Endothelial cell of umbilical vein (primary cell): ENCODE measurements around the gene SCAMP1. TPM values are rescaled to one million over a fixed set of nuclear protein-coding genes. Genes with fewer than 3 reads are reported as not detected.

ENCODE experiments used
- BruUV-seq: library from RNA; stranded (reverse); fragments of 400-500 nt; replicated peaks from 2 replicates; lab custom pipeline; 2021; lab: Mats Ljungman, UMichigan
- CTCF ChIA-PET: fragments of 300-600, 350-600 bp; sonication (Branson Sonifier 250); formaldehyde crosslinking; loops from one replicate; lab custom pipeline; 2021; ENCODE audit warnings: antibody characterized with exemption, inconsistent platforms; lab: Charles Lee
- POLR2A ChIA-PET: fragments of 300-600, 350-600 bp; sonication (Branson Sonifier 250); formaldehyde crosslinking; loops from one replicate; lab custom pipeline; 2021; ENCODE audit warnings: antibody characterized with exemption, inconsistent platforms; lab: Charles Lee
- DNase-seq: peaks from one replicate; pipeline ENCODE4 v3.0.0-alpha.2; 2011; ENCODE audit warnings: low read depth, low spot score
- FAIRE-seq: peaks from 2 replicates; lab custom pipeline; 2011; peaks lifted over from hg19 to GRCh38; lab: Jason Lieb, UNC
- H2AFZ ChIP-seq: 2 replicates; pipeline ENCODE4 v1.6.0; 2012; ENCODE audit warnings: low read depth, low read length, control low read depth, inconsistent platforms
- H3K27ac ChIP-seq: 2 replicates; pipeline ENCODE4 v1.5.1; 2011; ENCODE audit warnings: low read depth, mild to moderate bottlenecking, control low read depth, low read length, moderate library complexity; ENCODE audit not compliant: insufficient read depth
- H3K27me3 ChIP-seq, 2 experiments: 2 replicates each; pipeline versions ENCODE4 v1.6.0 to v1.6.1; 2011; ENCODE audit warnings: low read length in 2 of 2, mixed read lengths in 1 of 2; ENCODE audit not compliant: control insufficient read depth in 2 of 2, insufficient read depth in 2 of 2
- H3K36me3 ChIP-seq, 2 experiments: 2 replicates in 1 of 2; 3 replicates in 1 of 2; pipeline ENCODE4 v1.5.1; 2011; ENCODE audit warnings: low read length in 2 of 2, mild to moderate bottlenecking in 1 of 2, moderate library complexity in 1 of 2; ENCODE audit not compliant: control insufficient read depth in 2 of 2, insufficient read depth in 2 of 2; ENCODE audit errors: extremely low read depth in 1 of 2
- H3K4me1 ChIP-seq: 3 replicates; pipeline ENCODE4 v1.5.1; 2011; ENCODE audit warnings: mild to moderate bottlenecking, low read length; ENCODE audit not compliant: control insufficient read depth, insufficient read depth; ENCODE audit errors: extremely low read depth
- H3K4me2 ChIP-seq: 2 replicates; pipeline ENCODE4 v1.6.1; 2011; ENCODE audit warnings: low read length, control low read depth, mixed read lengths; ENCODE audit not compliant: insufficient read depth
- H3K4me3 ChIP-seq, 3 experiments: fragments of 200-600 bp in 1 of 3; sonication (generic), shearing (Covaris generic) in 1 of 3; replicated peaks in 1 of 3; 2 replicates each; pipeline ENCODE4 v1.5.1; 2011 to 2016; ENCODE audit warnings: control low read depth in 3 of 3, low read length in 3 of 3, mild to moderate bottlenecking in 2 of 3, inconsistent platforms in 1 of 3, low read depth in 1 of 3, moderate library complexity in 1 of 3; ENCODE audit not compliant: insufficient read depth in 1 of 3
- H3K79me2 ChIP-seq: 2 replicates; pipeline ENCODE4 v1.6.0; 2012; ENCODE audit warnings: low read length, inconsistent platforms; ENCODE audit not compliant: control insufficient read depth, insufficient read depth
- H3K9ac ChIP-seq: replicated peaks from 2 replicates; pipeline ENCODE3; 2011; ENCODE audit warnings: low read length, control low read depth; ENCODE audit not compliant: insufficient read depth; ENCODE audit errors: extremely low read depth
- H3K9me1 ChIP-seq: replicated peaks from 3 replicates; pipeline ENCODE4 v1.6.0; 2011; ENCODE audit warnings: mild to moderate bottlenecking, low read length; ENCODE audit not compliant: control insufficient read depth, insufficient read depth; ENCODE audit errors: extremely low read depth
- H3K9me3 ChIP-seq: replicated peaks from 2 replicates; pipeline ENCODE4 v1.5.1; 2012; ENCODE audit warnings: low read length, inconsistent platforms; ENCODE audit not compliant: control insufficient read depth, insufficient read depth
- H4K20me1 ChIP-seq: replicated peaks from 2 replicates; pipeline ENCODE3; 2011; ENCODE audit warnings: mild to moderate bottlenecking, low read length; ENCODE audit not compliant: control insufficient read depth, insufficient read depth; ENCODE audit errors: extremely low read depth
- EZH2 ChIP-seq: IDR thresholded peaks from 2 replicates; pipeline ENCODE4 v1.6.1; 2012; ENCODE audit warnings: borderline replicate concordance, low read depth, mild to moderate bottlenecking, moderate library complexity, low read length, inconsistent platforms; ENCODE audit not compliant: severe bottlenecking
- FOS ChIP-seq: IDR thresholded peaks from 2 replicates; pipeline ENCODE4 v1.6.1; 2011; ENCODE audit warnings: mild to moderate bottlenecking, low read length, moderate library complexity, borderline replicate concordance; ENCODE audit not compliant: insufficient read depth
- GATA2 ChIP-seq: IDR thresholded peaks from 2 replicates; pipeline ENCODE4 v1.7.0; 2011; ENCODE audit warnings: low read depth, mild to moderate bottlenecking, moderate library complexity, mixed read lengths, low read length; ENCODE audit not compliant: insufficient read length, insufficient read depth
- JUN ChIP-seq: IDR thresholded peaks from 2 replicates; pipeline ENCODE4 v1.6.1; 2011; ENCODE audit warnings: borderline replicate concordance, low read depth; ENCODE audit not compliant: insufficient read length, insufficient read depth
- MYC ChIP-seq: IDR thresholded peaks from one replicate; pipeline ENCODE4 v1.6.1; 2011; ENCODE audit warnings: mild to moderate bottlenecking, low read depth, low read length
- POLR2A ChIP-seq: IDR thresholded peaks from 2 replicates; pipeline ENCODE4 v1.6.1; 2012; ENCODE audit warnings: low read depth, mild to moderate bottlenecking, control low read depth, low read length
- POLR2AphosphoS5 ChIP-seq: IDR thresholded peaks from 2 replicates; pipeline ENCODE4 v1.6.1; 2012; ENCODE audit warnings: low read depth, mild to moderate bottlenecking, control low read depth, low read length, moderate library complexity; ENCODE audit not compliant: insufficient read depth
- dilution Hi-C: fragments of 300-500 bp; cut with MboI; formaldehyde crosslinking; loops from one replicate; pipeline ENCODE4 v1.15.0; 2019; ENCODE audit warnings: low sequenced_read_pairs; ENCODE audit not compliant: extremely low pct_ligation_motif_present
- intact Hi-C: fragments of 100-400 bp; cut with micrococcal nuclease; formaldehyde crosslinking; loops from one replicate; pipeline ENCODE4 v1.10.0; 2022
- polyA plus RNA-seq, 4 experiments: library from polyadenylated mRNA; depleted of rRNA in 3 of 4; stranded (reverse) in 3 of 4; unstranded in 1 of 4; fragments of >200 nt; gene quantifications; 2 replicates each; pipeline versions ENCODE4 v1.2.1 to v1.2.3, GENCODE V29; 2011 to 2012; ENCODE audit warnings: missing spikeins in 1 of 4
- total RNA-seq: library from RNA; stranded (reverse); gene quantifications from 2 replicates; pipeline ENCODE4 v1.2.3, GENCODE V29; 2021
- TF ChIP-seq, protein P1 (sequence below), 2 donors: IDR thresholded peaks; 1 replicate in 1 of 2; 2 replicates in 1 of 2; pipeline ENCODE4 v1.5.1; 2011; ENCODE audit warnings: low read length in 2 of 2, mild to moderate bottlenecking in 2 of 2, moderate library complexity in 2 of 2, control low read depth in 1 of 2, inconsistent platforms in 1 of 2, low read depth in 1 of 2; ENCODE audit not compliant: insufficient read depth in 1 of 2; ENCODE audit errors: extremely low read depth in 1 of 2
- TF ChIP-seq, protein P2 (sequence below): IDR thresholded peaks from 2 replicates; pipeline ENCODE4 v1.6.1; 2011; ENCODE audit not compliant: insufficient read depth, insufficient read length

SCAMP1 gene
- total and polyA plus RNA-seq, 2 donors (not counting 3 experiments of a cell fraction or from before 2014, with no cell fraction given), result 13.7 to 29.0 TPM

DNA sequence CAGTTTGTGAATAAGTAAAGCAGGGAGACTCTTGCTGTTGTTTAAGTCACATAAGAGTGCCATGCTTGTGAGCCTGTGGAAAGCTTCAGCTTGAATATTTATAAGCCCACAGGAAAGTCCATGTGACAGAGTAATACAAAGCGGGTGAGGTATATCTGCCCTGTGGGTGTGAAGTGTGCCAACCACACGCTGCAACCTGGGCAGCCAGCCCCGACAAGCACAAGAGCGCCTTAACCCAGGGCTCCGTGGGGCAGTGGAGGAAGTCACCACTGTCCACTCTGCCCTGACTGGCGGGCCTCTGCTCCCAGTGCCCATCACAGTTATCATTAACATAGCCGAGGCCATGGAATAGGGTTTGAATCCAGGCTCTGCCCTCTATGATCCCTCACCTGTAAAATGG lies 132.2 kb downstream of the SCAMP1 start:
- Histone ChIP-seq H3K9me3 (no peaks in the 10 kb centered on the region), H2AFZ (no peak overlapping the region), H3K4me2 (no peak overlapping the region), H3K4me1 (peaks cover 16% of the 10 kb centered on the region), H3K4me3 (no peak overlapping the region), H3K27ac (no peak overlapping the region), H4K20me1 (no peaks in the 10 kb centered on the region), H3K9me1 (no peaks in the 10 kb centered on the region), H3K36me3 (peaks cover 9% of the 10 kb centered on the region in 2 experiments), H3K79me2 (peaks cover 7% of the 10 kb centered on the region), H3K27me3 (no peaks in the 10 kb centered on the region), H3K9ac (no peak overlapping the region)
- ChIA-PET CTCF (interaction anchor here (3.3 kb wide), 1 partner anchor 41 kb away, joined by 11 read pairs; no protein-coding TSS in a partner anchor), POLR2A (no interaction called here)
- BruUV-seq, result no TSS peak
- DNase-seq (no peak), FAIRE-seq (no peak)
- intact Hi-C loops (no loop called here), dilution Hi-C loops (no loop called here)
- TF ChIP-seq, protein P1, sequence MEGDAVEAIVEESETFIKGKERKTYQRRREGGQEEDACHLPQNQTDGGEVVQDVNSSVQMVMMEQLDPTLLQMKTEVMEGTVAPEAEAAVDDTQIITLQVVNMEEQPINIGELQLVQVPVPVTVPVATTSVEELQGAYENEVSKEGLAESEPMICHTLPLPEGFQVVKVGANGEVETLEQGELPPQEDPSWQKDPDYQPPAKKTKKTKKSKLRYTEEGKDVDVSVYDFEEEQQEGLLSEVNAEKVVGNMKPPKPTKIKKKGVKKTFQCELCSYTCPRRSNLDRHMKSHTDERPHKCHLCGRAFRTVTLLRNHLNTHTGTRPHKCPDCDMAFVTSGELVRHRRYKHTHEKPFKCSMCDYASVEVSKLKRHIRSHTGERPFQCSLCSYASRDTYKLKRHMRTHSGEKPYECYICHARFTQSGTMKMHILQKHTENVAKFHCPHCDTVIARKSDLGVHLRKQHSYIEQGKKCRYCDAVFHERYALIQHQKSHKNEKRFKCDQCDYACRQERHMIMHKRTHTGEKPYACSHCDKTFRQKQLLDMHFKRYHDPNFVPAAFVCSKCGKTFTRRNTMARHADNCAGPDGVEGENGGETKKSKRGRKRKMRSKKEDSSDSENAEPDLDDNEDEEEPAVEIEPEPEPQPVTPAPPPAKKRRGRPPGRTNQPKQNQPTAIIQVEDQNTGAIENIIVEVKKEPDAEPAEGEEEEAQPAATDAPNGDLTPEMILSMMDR (IDR thresholded peaks at IDR 0.05; ENCODE audit: extremely low read depth in 1 of 2, insufficient read depth in 1 of 2, low read depth in 1 of 2, low read length in 2 of 2), result no peak
- no peak for TF ChIP-seq JUN
- TF ChIP-seq MYC, result no peak
- no peak for TF ChIP-seq POLR2A
- TF ChIP-seq GATA2, result no peak
- no peak for TF ChIP-seq EZH2
- no peak for TF ChIP-seq POLR2AphosphoS5
- TF ChIP-seq, protein P2, sequence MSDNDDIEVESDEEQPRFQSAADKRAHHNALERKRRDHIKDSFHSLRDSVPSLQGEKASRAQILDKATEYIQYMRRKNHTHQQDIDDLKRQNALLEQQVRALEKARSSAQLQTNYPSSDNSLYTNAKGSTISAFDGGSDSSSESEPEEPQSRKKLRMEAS, result no peak
- TF ChIP-seq FOS, result no peak
